ENCODE measurements around the gene LRRC4C. TPM values are rescaled to one million over a fixed set of nuclear protein-coding genes. Genes with fewer than 3 reads are reported as not detected.

LRRC4C gene
- total RNA-seq, 1 donor from 2014 or later, result 2.2 TPM

GRCh38 chr11:41284354-41284753, 175.1 kb downstream of the LRRC4C start:
- TF ChIP-seq CTCF (IDR thresholded peaks at IDR 0.05), result no peak
- H3K27ac ChIP-seq, result no peak overlapping the region
- no peaks in the 10 kb centered on the region for H3K36me3 ChIP-seq
- H3K4me3 ChIP-seq, result no peak overlapping the region
- intact Hi-C loops (cut with DNase I), result no loop called here
- H3K27me3 ChIP-seq, result no peaks in the 10 kb centered on the region
- ATAC-seq, result no peak
- DNase-seq, result no peak
- H3K9me3 ChIP-seq, result no peaks in the 10 kb centered on the region
- H3K4me1 ChIP-seq, result no peaks in the 10 kb centered on the region

- no peaks in the 10 kb centered on the region for H3K36me3 ChIP-seq
- no peak for ATAC-seq
- no peaks in the 10 kb centered on the region for H3K4me1 ChIP-seq
- H3K9me3 ChIP-seq, result no peaks in the 10 kb centered on the region
- H3K4me3 ChIP-seq, result no peak overlapping the region
- H3K27ac ChIP-seq, result no peak overlapping the region
- DNase-seq, result no peak
- intact Hi-C loops (cut with DNase I), result no loop called here
- no peak for TF ChIP-seq CTCF (IDR thresholded peaks at IDR 0.05)
- no peaks in the 10 kb centered on the region for H3K27me3 ChIP-seq
Measured at GRCh38 chr11:41283191-41283930, 176.1 kb downstream of the LRRC4C start.

GRCh38 chr11:41282395-41282794, 177.1 kb downstream of the LRRC4C start:
- Histone ChIP-seq H3K4me1 (no peaks in the 10 kb centered on the region), H3K4me3 (no peak overlapping the region), H3K9me3 (no peaks in the 10 kb centered on the region), H3K36me3 (no peaks in the 10 kb centered on the region), H3K27me3 (no peaks in the 10 kb centered on the region), H3K27ac (no peak overlapping the region)
- DNase-seq (no peak), ATAC-seq (no peak)
- intact Hi-C loops (cut with DNase I), result no loop called here
- TF ChIP-seq CTCF (IDR thresholded peaks at IDR 0.05), result no peak

- Histone ChIP-seq H3K4me3 (no peak overlapping the region), H3K27me3 (no peaks in the 10 kb centered on the region), H3K36me3 (no peaks in the 10 kb centered on the region), H3K4me1 (no peaks in the 10 kb centered on the region), H3K27ac (no peak overlapping the region), H3K9me3 (no peaks in the 10 kb centered on the region)
- ATAC-seq (no peak), DNase-seq (no peak)
- TF ChIP-seq CTCF (IDR thresholded peaks at IDR 0.05), result no peak
- intact Hi-C loops (cut with DNase I), result no loop called here
Measured at GRCh38 chr11:41281131-41281742, 178.2 kb downstream of the LRRC4C start.

- DNase-seq (no peak), ATAC-seq (no peak)
- Histone ChIP-seq H3K9me3 (no peaks in the 10 kb centered on the region), H3K36me3 (no peaks in the 10 kb centered on the region), H3K4me1 (no peaks in the 10 kb centered on the region), H3K4me3 (no peak overlapping the region), H3K27ac (no peak overlapping the region), H3K27me3 (no peaks in the 10 kb centered on the region)
- TF ChIP-seq CTCF (IDR thresholded peaks at IDR 0.05), result no peak
- intact Hi-C loops (cut with DNase I), result no loop called here
Measured at GRCh38 chr11:41274831-41275230, 184.6 kb downstream of the LRRC4C start.

Data from upper lobe of right lung (tissue), 1 donor.